ENCODE measurements around the gene ARL6IP5. TPM values are rescaled to one million over a fixed set of nuclear protein-coding genes. Genes with fewer than 3 reads are reported as not detected.

Gene ARL6IP5
- total RNA-seq, 3 donors from 2014 or later (not counting 1 experiment from before 2014, with no cell fraction given) = 98.1 to 132 (median 105) TPM

GRCh38 chr3:69065318-69065964 is 19.3 kb upstream of the ARL6IP5 start:
- intact Hi-C loops (cut with micrococcal nuclease) = no loop called here
- no peaks in the 10 kb centered on the region for H3K4me1 ChIP-seq (ENCODE audit: control insufficient read depth, insufficient read depth, low read length)
- Mint-ChIP-seq H3K27ac (peak overlapping the region; percentile 24 to 29), H3K27me3 (ENCODE audit: low read depth in 2 of 2) (no peaks in the 10 kb centered on the region), H3K9me3 (no peaks in the 10 kb centered on the region), H3K4me3 (no peak overlapping the region), H3K4me1 (peaks cover 10 to 16% of the 10 kb centered on the region in 2 donors), H3K36me3 (peaks cover 13% of the 10 kb centered on the region)
- DNase-seq (peak in 1 of 2 donors; percentile 54), ATAC-seq (peak in 1 of 3 donors; percentile 3)
- H3K36me3 ChIP-seq (ENCODE audit: control insufficient read depth, insufficient read depth, low read length) = peaks cover 42% of the 10 kb centered on the region
- 67% methylated on average over 3 of the region's 6 CpGs for WGBS (ENCODE audit: insufficient coverage)
- no peaks in the 10 kb centered on the region for H3K9me3 ChIP-seq (ENCODE audit: control insufficient read depth, insufficient read depth, low read length)
- H3K4me3 ChIP-seq (ENCODE audit: low read length) = no peak overlapping the region
- H3K27ac ChIP-seq (ENCODE audit: low read length) = no peak overlapping the region
- TF ChIP-seq, protein P1, sequence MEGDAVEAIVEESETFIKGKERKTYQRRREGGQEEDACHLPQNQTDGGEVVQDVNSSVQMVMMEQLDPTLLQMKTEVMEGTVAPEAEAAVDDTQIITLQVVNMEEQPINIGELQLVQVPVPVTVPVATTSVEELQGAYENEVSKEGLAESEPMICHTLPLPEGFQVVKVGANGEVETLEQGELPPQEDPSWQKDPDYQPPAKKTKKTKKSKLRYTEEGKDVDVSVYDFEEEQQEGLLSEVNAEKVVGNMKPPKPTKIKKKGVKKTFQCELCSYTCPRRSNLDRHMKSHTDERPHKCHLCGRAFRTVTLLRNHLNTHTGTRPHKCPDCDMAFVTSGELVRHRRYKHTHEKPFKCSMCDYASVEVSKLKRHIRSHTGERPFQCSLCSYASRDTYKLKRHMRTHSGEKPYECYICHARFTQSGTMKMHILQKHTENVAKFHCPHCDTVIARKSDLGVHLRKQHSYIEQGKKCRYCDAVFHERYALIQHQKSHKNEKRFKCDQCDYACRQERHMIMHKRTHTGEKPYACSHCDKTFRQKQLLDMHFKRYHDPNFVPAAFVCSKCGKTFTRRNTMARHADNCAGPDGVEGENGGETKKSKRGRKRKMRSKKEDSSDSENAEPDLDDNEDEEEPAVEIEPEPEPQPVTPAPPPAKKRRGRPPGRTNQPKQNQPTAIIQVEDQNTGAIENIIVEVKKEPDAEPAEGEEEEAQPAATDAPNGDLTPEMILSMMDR (IDR thresholded peaks at IDR 0.05) = no peak
- H3K27me3 ChIP-seq (ENCODE audit: control insufficient read depth, insufficient read depth, low read length) = no peaks in the 10 kb centered on the region

DNA sequence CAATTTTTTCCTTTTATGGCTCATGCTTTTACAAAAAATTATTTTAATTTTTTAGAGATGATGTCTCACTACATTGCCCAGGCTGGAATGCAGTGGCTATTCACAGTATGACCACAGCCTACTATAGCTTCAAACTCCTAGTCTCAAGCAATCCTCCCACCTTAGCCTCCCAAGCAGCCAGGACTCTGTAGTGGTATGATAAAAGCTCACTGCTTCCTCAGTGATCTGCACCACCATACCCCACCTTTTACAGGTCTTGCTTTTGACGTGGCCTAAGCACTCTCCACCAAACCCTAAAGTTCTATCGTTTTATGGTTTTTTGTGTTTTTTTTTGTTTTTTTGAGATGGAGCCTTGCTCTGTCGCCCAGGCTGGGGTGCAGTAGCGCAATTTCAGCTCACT is 18.6 kb upstream of the ARL6IP5 start:
- Histone ChIP-seq H3K4me1 (ENCODE audit: control insufficient read depth, insufficient read depth, low read length) (no peaks in the 10 kb centered on the region), H3K9me3 (ENCODE audit: control insufficient read depth, insufficient read depth, low read length) (no peaks in the 10 kb centered on the region), H3K27me3 (ENCODE audit: control insufficient read depth, insufficient read depth, low read length) (no peaks in the 10 kb centered on the region), H3K27ac (ENCODE audit: low read length) (no peak overlapping the region), H3K4me3 (ENCODE audit: low read length) (no peak overlapping the region), H3K36me3 (ENCODE audit: control insufficient read depth, insufficient read depth, low read length) (peaks cover 39% of the 10 kb centered on the region)
- DNase-seq (no peak), ATAC-seq (no peak)
- intact Hi-C loops (cut with micrococcal nuclease) = no loop called here
- TF ChIP-seq, protein P1 (IDR thresholded peaks at IDR 0.05) = no peak
- Mint-ChIP-seq H3K27ac (peak overlapping the region in 1 of 2 donors; percentile 29), H3K4me1 (peaks cover 15 to 16% of the 10 kb centered on the region in 2 donors), H3K36me3 (peaks cover 7% of the 10 kb centered on the region), H3K4me3 (no peak overlapping the region), H3K9me3 (no peaks in the 10 kb centered on the region), H3K27me3 (ENCODE audit: low read depth in 2 of 2) (no peaks in the 10 kb centered on the region)
- WGBS (ENCODE audit: insufficient coverage) = 48% methylated on average over 2 of the region's 4 CpGs

DNA sequence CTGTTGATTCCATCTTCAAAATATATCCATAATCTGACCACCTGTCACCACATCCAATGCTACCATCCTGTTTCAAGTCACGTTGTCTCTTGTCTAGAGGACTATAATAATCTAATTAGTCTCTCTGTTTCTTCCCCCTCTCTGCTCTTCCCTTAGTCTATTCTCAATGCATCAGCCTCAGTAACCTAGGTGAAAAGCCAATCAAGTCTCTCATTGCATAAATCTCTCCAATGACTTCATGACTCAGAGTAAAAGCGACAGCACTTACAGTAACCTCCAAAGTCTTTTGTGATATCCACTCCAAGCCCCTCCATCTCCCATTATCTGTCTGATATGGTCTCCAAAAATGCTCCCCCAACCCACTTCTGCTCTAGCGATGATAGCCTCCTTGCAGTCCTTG is 11.8 kb upstream of the ARL6IP5 start:
- H3K36me3 ChIP-seq (ENCODE audit: control insufficient read depth, insufficient read depth, low read length) = peaks cover 39% of the 10 kb centered on the region
- no peaks in the 10 kb centered on the region for H3K27me3 ChIP-seq (ENCODE audit: control insufficient read depth, insufficient read depth, low read length)
- Mint-ChIP-seq H3K4me1 (peaks cover 13 to 25% of the 10 kb centered on the region in 2 donors), H3K9me3 (no peaks in the 10 kb centered on the region), H3K4me3 (no peak overlapping the region), H3K27me3 (ENCODE audit: low read depth in 2 of 2) (no peaks in the 10 kb centered on the region), H3K27ac (no peak overlapping the region), H3K36me3 (peaks cover 7% of the 10 kb centered on the region)
- WGBS (ENCODE audit: insufficient coverage) = 97% methylated on average over 3 of the region's 3 CpGs
- TF ChIP-seq, protein P1 (IDR thresholded peaks at IDR 0.05) = no peak
- intact Hi-C loops (cut with micrococcal nuclease) = no loop called here
- H3K9me3 ChIP-seq (ENCODE audit: control insufficient read depth, insufficient read depth, low read length) = no peaks in the 10 kb centered on the region
- DNase-seq (no peak), ATAC-seq (no peak)
- no peak overlapping the region for H3K27ac ChIP-seq (ENCODE audit: low read length)
- peaks cover 3% of the 10 kb centered on the region for H3K4me1 ChIP-seq (ENCODE audit: control insufficient read depth, insufficient read depth, low read length)
- H3K4me3 ChIP-seq (ENCODE audit: low read length) = no peak overlapping the region
